Choroid plexus epithelial cell (primary cell): ENCODE measurements around the gene RBX1.
"Not testable (repeated sequence)": the region's sequence is repeated elsewhere in the genome, so short reads cannot be mapped to it uniquely, and the experiment has no call there.

ENCODE experiments used
- DNase-seq: peaks from one replicate; pipeline ENCODE4 v3.0.0-alpha.2; 2010; ENCODE audit warnings: low read depth
- H3K4me3 ChIP-seq: 2 replicates; pipeline ENCODE4 v1.5.1; 2011; ENCODE audit warnings: low read depth, mild to moderate bottlenecking, control low read depth, low read length, moderate library complexity
- CTCF ChIP-seq: conservative IDR thresholded peaks from 2 replicates; pipeline ENCODE4 v1.5.1; 2011; ENCODE audit warnings: low read depth, mild to moderate bottlenecking, control low read depth, inconsistent platforms, low read length, moderate library complexity

RBX1 gene

GRCh38 chr22:40950962-40951794, at the start of gene RBX1:
RBX1 (plus strand) TSS chr22:40951378; CDS start chr22:40951399, 21 bp downstream.
- peak within 1 kb of the TSS; percentile 96 for H3K4me3 ChIP-seq
- no peak for TF ChIP-seq CTCF
- peak; percentile 99 for DNase-seq

- TF ChIP-seq CTCF = no peak
- no peak overlapping the region for H3K4me3 ChIP-seq
These were observed 47.1 kb upstream of the RBX1 start for GRCh38 chr22:40904101-40904500.

DNA sequence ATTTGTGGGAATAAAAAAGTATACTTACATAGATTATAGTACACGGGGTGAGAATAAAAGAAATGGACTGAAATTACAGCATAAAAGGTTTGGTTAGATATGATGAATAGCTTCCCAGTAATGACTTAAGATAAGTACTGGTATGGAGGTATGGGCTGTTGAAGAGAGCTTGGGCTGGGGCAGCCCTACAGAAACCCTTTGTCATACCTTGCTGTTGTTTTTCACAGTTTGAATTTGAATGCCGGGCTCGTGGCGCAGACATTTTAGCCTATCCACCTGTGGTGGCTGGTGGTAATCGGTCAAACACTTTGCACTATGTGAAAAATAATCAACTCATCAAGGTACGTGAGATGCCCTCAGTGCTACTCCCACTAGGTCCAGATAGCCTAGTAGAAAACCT, 42.3 kb upstream of the RBX1 start:
- no peak for DNase-seq
- TF ChIP-seq CTCF = no peak

More at GRCh38 chr22:40904101-40904500, 47.1 kb upstream of the RBX1 start:
- no peak for DNase-seq

DNA sequence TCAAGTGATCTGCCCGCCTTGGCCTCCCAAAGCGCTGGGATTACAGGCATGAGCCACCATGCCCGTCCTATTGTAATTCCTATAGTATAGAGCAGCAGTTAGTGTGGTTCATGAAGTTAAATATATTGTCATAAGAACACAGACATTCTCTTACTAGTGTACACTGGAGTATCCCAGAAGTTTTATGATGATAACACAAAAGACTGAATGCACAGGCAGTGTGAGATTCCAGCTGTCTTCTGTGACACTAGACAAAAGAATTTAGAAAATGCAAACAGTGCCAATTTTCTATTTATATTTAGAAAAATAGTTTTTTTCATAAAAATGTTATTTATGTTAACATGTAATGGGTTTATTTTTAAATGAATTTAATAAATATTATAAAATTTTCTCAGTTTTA, 39.4 kb upstream of the RBX1 start:
- H3K4me3 ChIP-seq = no peak overlapping the region
- peak; percentile 24 for DNase-seq
- no peak for TF ChIP-seq CTCF

More for the DNA sequence above, 42.3 kb upstream of the RBX1 start:
- H3K4me3 ChIP-seq = no peak overlapping the region

GRCh38 chr22:40912987-40913386, 38.2 kb upstream of the RBX1 start:
- H3K4me3 ChIP-seq, DNase-seq: not testable (repeated sequence)

- TF ChIP-seq CTCF = no peak
- DNase-seq = no peak
These were observed 31.7 kb upstream of the RBX1 start for GRCh38 chr22:40919446-40919845.

GRCh38 chr22:40920526-40920925, 30.7 kb upstream of the RBX1 start:
- H3K4me3 ChIP-seq = no peak overlapping the region
- no peak for DNase-seq
- TF ChIP-seq CTCF = no peak

More at GRCh38 chr22:40919446-40919845, 31.7 kb upstream of the RBX1 start:
- no peak overlapping the region for H3K4me3 ChIP-seq
